GM12875 (cell line): Measurements from ENCODE around the gene NSG1.

ENCODE experiments used
- H3K4me3 ChIP-seq: one replicate; pipeline ENCODE4 v1.5.1; 2011; ENCODE audit warnings: low read depth, low read length, control low read depth
- CTCF ChIP-seq: IDR thresholded peaks from 2 replicates; pipeline ENCODE4 v1.5.1; 2011; ENCODE audit warnings: low read depth, mild to moderate bottlenecking, control low read depth, inconsistent platforms, low read length, moderate library complexity, borderline replicate concordance; ENCODE audit not compliant: insufficient read depth

NSG1 gene

GRCh38 chr4:4361883-4362282 lies 25.0 kb upstream of the NSG1 start:
- TF ChIP-seq CTCF, result no peak
- no peak overlapping the region for H3K4me3 ChIP-seq

GRCh38 chr4:4362991-4363697 lies 23.8 kb upstream of the NSG1 start:
- TF ChIP-seq CTCF, result no peak
- H3K4me3 ChIP-seq, result no peak overlapping the region

- no peak overlapping the region for H3K4me3 ChIP-seq
- no peak for TF ChIP-seq CTCF
Measured at GRCh38 chr4:4364061-4364460, 22.8 kb upstream of the NSG1 start.

GRCh38 chr4:4364486-4365208 lies 22.3 kb upstream of the NSG1 start:
- no peak for TF ChIP-seq CTCF
- H3K4me3 ChIP-seq, result no peak overlapping the region

GRCh38 chr4:4368809-4369580 lies 17.9 kb upstream of the NSG1 start:
- TF ChIP-seq CTCF, result no peak
- no peak overlapping the region for H3K4me3 ChIP-seq

- TF ChIP-seq CTCF, result no peak
Measured at GRCh38 chr4:4374388-4375098, 12.4 kb upstream of the NSG1 start.

More at GRCh38 chr4:4374388-4375098, 12.4 kb upstream of the NSG1 start:
- no peak overlapping the region for H3K4me3 ChIP-seq
